Adipocyte (in vitro differentiated cells): ENCODE data around the gene GRIK4.

Experiments
- DNase-seq: peaks from one replicate; pipeline ENCODE4 v3.0.0-alpha.2; 2015; ENCODE audit warnings: low read depth
- H3K27me3 ChIP-seq: replicated peaks from 2 replicates; pipeline ENCODE4 v1.7.0; 2013; ENCODE audit warnings: mild to moderate bottlenecking, low read length, moderate library complexity; ENCODE audit not compliant: control insufficient read depth, insufficient read depth
- H3K36me3 ChIP-seq: 2 replicates; pipeline ENCODE4 v1.7.0; 2013; ENCODE audit warnings: low read length, mild to moderate bottlenecking, moderate library complexity; ENCODE audit not compliant: control insufficient read depth, insufficient read depth, severe bottlenecking
- H3K4me1 ChIP-seq: 2 replicates; pipeline ENCODE4 v1.7.0; 2013; ENCODE audit warnings: mild to moderate bottlenecking, low read length, moderate library complexity; ENCODE audit not compliant: control insufficient read depth, insufficient read depth
- H3K4me3 ChIP-seq: 2 replicates; pipeline ENCODE4 v1.7.0; 2013; ENCODE audit warnings: mild to moderate bottlenecking, low read length, moderate library complexity
- H3K9ac ChIP-seq: 2 replicates; pipeline ENCODE4 v1.7.0; 2013; ENCODE audit warnings: mild to moderate bottlenecking, low read length, moderate library complexity
- H3K9me3 ChIP-seq: 2 replicates; pipeline ENCODE4 v1.7.0; 2013; ENCODE audit warnings: mild to moderate bottlenecking, low read length, moderate library complexity; ENCODE audit not compliant: control insufficient read depth

The GRIK4 gene

GRCh38 chr11:120971825-120972224, 460.3 kb downstream of the GRIK4 start:
- Histone ChIP-seq H3K4me1 (no peaks in the 10 kb centered on the region), H3K27me3 (peaks cover 61% of the 10 kb centered on the region), H3K4me3 (no peak overlapping the region), H3K36me3 (no peaks in the 10 kb centered on the region), H3K9ac (no peak overlapping the region), H3K9me3 (no peaks in the 10 kb centered on the region)
- no peak for DNase-seq

- DNase-seq, result no peak
- no peak overlapping the region for H3K9ac ChIP-seq
These were observed 461.1 kb downstream of the GRIK4 start for GRCh38 chr11:120972621-120973020.

GRCh38 chr11:120973501-120973900, 462.0 kb downstream of the GRIK4 start:
- no peak overlapping the region for H3K4me3 ChIP-seq
- no peaks in the 10 kb centered on the region for H3K9me3 ChIP-seq
- DNase-seq, result no peak
- H3K36me3 ChIP-seq, result no peaks in the 10 kb centered on the region
- peaks cover 57% of the 10 kb centered on the region for H3K27me3 ChIP-seq
- H3K4me1 ChIP-seq, result no peaks in the 10 kb centered on the region
- H3K9ac ChIP-seq, result no peak overlapping the region

More at GRCh38 chr11:120972621-120973020, 461.1 kb downstream of the GRIK4 start:
- no peaks in the 10 kb centered on the region for H3K4me1 ChIP-seq
- H3K4me3 ChIP-seq, result no peak overlapping the region
- no peaks in the 10 kb centered on the region for H3K36me3 ChIP-seq
- H3K9me3 ChIP-seq, result no peaks in the 10 kb centered on the region
- peaks cover 60% of the 10 kb centered on the region for H3K27me3 ChIP-seq

- no peaks in the 10 kb centered on the region for H3K9me3 ChIP-seq
- H3K4me1 ChIP-seq, result no peaks in the 10 kb centered on the region
- no peak overlapping the region for H3K4me3 ChIP-seq
- DNase-seq, result no peak
- peaks cover 49% of the 10 kb centered on the region for H3K27me3 ChIP-seq
- H3K9ac ChIP-seq, result no peak overlapping the region
- H3K36me3 ChIP-seq, result no peaks in the 10 kb centered on the region
These were observed 462.9 kb downstream of the GRIK4 start for GRCh38 chr11:120974466-120974865.

DNA sequence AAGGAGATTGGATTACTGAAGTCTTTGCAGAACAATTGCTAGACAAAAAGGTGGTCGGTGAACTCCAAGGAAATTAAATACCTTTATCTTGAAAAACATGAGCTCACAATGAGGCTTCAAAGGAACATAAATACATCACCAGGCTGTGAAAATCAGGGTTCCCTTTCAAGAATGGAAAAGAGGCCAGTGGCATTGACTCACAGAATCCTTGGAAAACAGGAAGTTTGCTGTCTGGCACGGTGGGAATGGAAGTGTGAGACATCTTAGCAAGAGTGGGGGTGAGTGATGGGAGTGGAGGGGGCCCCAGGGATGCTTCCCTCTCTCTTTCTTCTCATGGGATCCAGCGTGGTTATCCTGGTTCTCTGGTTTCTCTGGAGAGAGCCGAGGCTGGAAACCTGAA, 463.4 kb downstream of the GRIK4 start:
- Histone ChIP-seq H3K4me3 (no peak overlapping the region), H3K9me3 (no peaks in the 10 kb centered on the region), H3K36me3 (no peaks in the 10 kb centered on the region), H3K9ac (no peak overlapping the region), H3K4me1 (no peaks in the 10 kb centered on the region), H3K27me3 (peaks cover 49% of the 10 kb centered on the region)
- no peak for DNase-seq

DNA sequence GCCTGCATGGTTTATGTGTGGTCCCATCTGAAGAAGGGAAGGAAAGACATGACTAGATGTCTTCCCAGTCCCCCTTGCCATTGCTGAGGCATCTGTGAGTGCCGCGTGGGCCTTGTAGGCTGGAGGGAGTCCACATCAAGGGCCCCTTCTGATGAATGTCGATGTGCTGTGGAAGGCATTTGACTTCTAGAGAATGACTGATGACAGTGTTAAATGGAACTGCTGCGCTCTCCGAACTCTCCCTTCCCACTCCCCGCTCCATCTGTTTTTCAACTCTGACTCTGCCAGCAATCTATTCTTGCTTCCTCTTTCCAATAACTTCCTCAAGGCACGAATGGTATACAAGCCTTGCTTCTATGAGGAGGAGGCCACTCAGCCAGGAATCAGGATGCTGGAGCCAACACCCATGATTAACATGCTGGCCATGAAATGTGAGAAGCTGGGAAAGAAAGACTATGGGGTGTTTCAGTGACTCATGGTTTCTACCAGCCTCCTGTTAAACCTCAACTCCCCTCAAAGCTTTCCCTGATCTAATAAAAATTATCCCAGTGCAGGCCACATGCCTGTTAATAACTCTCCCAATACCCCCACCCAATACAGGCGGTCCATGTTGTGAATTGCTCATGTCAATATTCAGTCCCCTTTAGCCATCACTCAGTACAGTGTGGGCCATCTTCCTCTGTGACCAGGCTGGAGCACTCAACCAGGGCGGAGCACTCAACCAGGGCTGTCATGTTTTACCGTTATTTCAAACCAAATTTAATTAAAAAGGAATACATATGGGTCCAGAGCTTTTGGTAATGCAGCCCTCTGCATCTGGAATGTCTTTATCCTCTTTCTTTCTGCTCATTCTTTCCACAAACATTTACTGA, 466.0 kb downstream of the GRIK4 start:
- Histone ChIP-seq H3K9me3 (no peaks in the 10 kb centered on the region), H3K27me3 (peaks cover 44% of the 10 kb centered on the region), H3K9ac (no peak overlapping the region), H3K36me3 (no peaks in the 10 kb centered on the region), H3K4me3 (no peak overlapping the region), H3K4me1 (no peaks in the 10 kb centered on the region)
- DNase-seq, result no peak

DNA sequence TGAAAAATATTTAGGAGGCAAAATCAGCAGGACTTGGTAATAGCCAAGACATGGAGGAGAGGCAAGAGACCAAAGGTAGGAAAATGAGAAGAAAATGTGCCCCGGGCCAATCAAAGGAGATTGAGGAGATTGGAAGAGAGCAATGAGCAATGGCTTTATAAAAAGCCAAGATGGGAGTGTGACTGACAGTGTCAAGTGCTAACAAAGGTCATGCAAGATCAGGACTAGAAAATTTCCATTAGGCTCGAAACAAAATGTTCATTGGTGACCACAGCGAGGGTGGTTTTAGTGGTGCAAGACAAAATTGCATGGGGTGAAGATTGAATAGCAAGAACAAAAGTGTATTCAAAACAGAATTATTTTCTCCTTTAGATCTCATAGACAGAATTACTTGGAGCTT, 467.2 kb downstream of the GRIK4 start:
- H3K9ac ChIP-seq, result peak overlapping the region; percentile 23
- no peak overlapping the region for H3K4me3 ChIP-seq
- no peak for DNase-seq
- H3K4me1 ChIP-seq, result no peaks in the 10 kb centered on the region
- H3K9me3 ChIP-seq, result no peaks in the 10 kb centered on the region
- no peaks in the 10 kb centered on the region for H3K36me3 ChIP-seq
- peaks cover 35% of the 10 kb centered on the region for H3K27me3 ChIP-seq

GRCh38 chr11:120985718-120986569, 474.4 kb downstream of the GRIK4 start:
- peak; percentile 74 for DNase-seq
- Histone ChIP-seq H3K27me3 (peaks cover 40% of the 10 kb centered on the region), H3K36me3 (no peaks in the 10 kb centered on the region), H3K4me1 (no peaks in the 10 kb centered on the region), H3K4me3 (peak overlapping the region; percentile 74), H3K9me3 (no peaks in the 10 kb centered on the region), H3K9ac (peak overlapping the region; percentile 75)

GRCh38 chr11:120988603-120989002, 477.1 kb downstream of the GRIK4 start:
- no peaks in the 10 kb centered on the region for H3K4me1 ChIP-seq
- H3K9ac ChIP-seq, result no peak overlapping the region
- H3K4me3 ChIP-seq, result no peak overlapping the region
- H3K36me3 ChIP-seq, result no peaks in the 10 kb centered on the region
- no peak for DNase-seq
- no peaks in the 10 kb centered on the region for H3K9me3 ChIP-seq
- H3K27me3 ChIP-seq, result peaks cover 55% of the 10 kb centered on the region

- H3K4me1 ChIP-seq, result no peaks in the 10 kb centered on the region
- no peak overlapping the region for H3K4me3 ChIP-seq
- peaks cover 51% of the 10 kb centered on the region for H3K27me3 ChIP-seq
- H3K9me3 ChIP-seq, result no peaks in the 10 kb centered on the region
- H3K9ac ChIP-seq, result no peak overlapping the region
- no peak for DNase-seq
- H3K36me3 ChIP-seq, result no peaks in the 10 kb centered on the region
These were observed 480.5 kb downstream of the GRIK4 start for GRCh38 chr11:120991830-120992686.
